Thoracic aorta (tissue), 2 donors: ENCODE results near the gene FIGNL2. TPM values are rescaled to one million over a fixed set of nuclear protein-coding genes. Genes with fewer than 3 reads are reported as not detected.
A peak's percentile ranks its signal among the peaks of the same experiment; 100 is the strongest.

Experiments used
- ATAC-seq: fragments of 150-250 bp; one replicate; pipeline ENCODE4 v1.8.0; 2017; ENCODE audit warnings: low read depth; ENCODE audit not compliant: insufficient number of reproducible peaks, low FRiP score
- DNase-seq: peaks from one replicate; pipeline ENCODE4 v3.0.0-alpha.2; 2020; ENCODE audit warnings: low spot score
- H3K27ac ChIP-seq, 2 donors: fragments of 200-600 bp; sonication (generic); 1 replicate in 1 of 2; 2 replicates in 1 of 2; pipeline ENCODE4 v1.5.1; 2016; ENCODE audit warnings: mild to moderate bottlenecking in 2 of 2, moderate library complexity in 2 of 2
- H3K27me3 ChIP-seq: fragments of 200-600 bp; sonication (generic); replicated peaks from 2 replicates; pipeline ENCODE4 v1.6.0; 2016; ENCODE audit warnings: mild to moderate bottlenecking; ENCODE audit not compliant: insufficient read depth
- H3K36me3 ChIP-seq: fragments of 200-600 bp; sonication (generic); one replicate; pipeline ENCODE4 v1.5.1; 2016
- H3K4me1 ChIP-seq, 2 donors: fragments of 200-600 bp; sonication (generic); 1 replicate in 1 of 2; 2 replicates in 1 of 2; pipeline versions ENCODE4 v1.5.1 to v1.6.0; 2016; ENCODE audit warnings: low read depth in 2 of 2, mild to moderate bottlenecking in 1 of 2; ENCODE audit not compliant: control insufficient read depth in 1 of 2
- H3K4me3 ChIP-seq: fragments of 200-600 bp; sonication (generic); 2 replicates; pipeline ENCODE4 v1.5.1; 2016; ENCODE audit warnings: mild to moderate bottlenecking
- H3K9me3 ChIP-seq: fragments of 200-600 bp; sonication (generic); 2 replicates; pipeline ENCODE4 v1.5.1; 2016
- CTCF ChIP-seq: fragments of 200-600 bp; sonication (generic); IDR thresholded peaks from one replicate; pipeline ENCODE4 v1.5.1; 2019; ENCODE audit warnings: antibody characterized with exemption
- total RNA-seq, 2 donors: library from RNA; depleted of rRNA; stranded (reverse); fragments of >200 nt; gene quantifications; one replicate each; pipeline versions ENCODE4 v1.1.0 to v1.2.3, GENCODE V29; 2016

Gene FIGNL2
- total RNA-seq, 2 donors from 2014 or later: 0.28 TPM; not detected in 1

GRCh38 chr12:51869931-51870330, 21.4 kb upstream of the FIGNL2 start:
- Histone ChIP-seq H3K4me1 (peaks cover 6 to 10% of the 10 kb centered on the region in 2 donors), H3K27ac (no peak overlapping the region), H3K4me3 (no peak overlapping the region), H3K36me3 (no peaks in the 10 kb centered on the region), H3K27me3 (no peaks in the 10 kb centered on the region), H3K9me3 (no peaks in the 10 kb centered on the region)
- TF ChIP-seq CTCF: no peak
- DNase-seq: no peak
- ATAC-seq: no peak

GRCh38 chr12:51869496-51869865, 21.0 kb upstream of the FIGNL2 start:
- ATAC-seq (no peak), DNase-seq (no peak)
- Histone ChIP-seq H3K27ac (no peak overlapping the region), H3K4me3 (peak overlapping the region; percentile 63), H3K4me1 (peaks cover 6 to 10% of the 10 kb centered on the region in 2 donors), H3K27me3 (no peaks in the 10 kb centered on the region), H3K36me3 (no peaks in the 10 kb centered on the region), H3K9me3 (no peaks in the 10 kb centered on the region)
- no peak for TF ChIP-seq CTCF

- no peak for DNase-seq
- Histone ChIP-seq H3K27ac (no peak overlapping the region), H3K36me3 (no peaks in the 10 kb centered on the region)
Measured at GRCh38 chr12:51868821-51869495, 20.4 kb upstream of the FIGNL2 start.

GRCh38 chr12:51867796-51868428, 19.4 kb upstream of the FIGNL2 start:
- no peak for DNase-seq

More at GRCh38 chr12:51868821-51869495, 20.4 kb upstream of the FIGNL2 start:
- Histone ChIP-seq H3K9me3 (no peaks in the 10 kb centered on the region), H3K27me3 (no peaks in the 10 kb centered on the region), H3K4me1 (peaks cover 11 to 15% of the 10 kb centered on the region in 2 donors), H3K4me3 (peak overlapping the region; percentile 63)
- peak; percentile 44 for ATAC-seq
- TF ChIP-seq CTCF: no peak

More at GRCh38 chr12:51867796-51868428, 19.4 kb upstream of the FIGNL2 start:
- TF ChIP-seq CTCF: no peak
- H3K4me1 ChIP-seq: peaks cover 12 to 23% of the 10 kb centered on the region in 2 donors
- H3K36me3 ChIP-seq: no peaks in the 10 kb centered on the region
- no peaks in the 10 kb centered on the region for H3K9me3 ChIP-seq
- H3K4me3 ChIP-seq: no peak overlapping the region
- ATAC-seq: no peak
- no peak overlapping the region for H3K27ac ChIP-seq
- H3K27me3 ChIP-seq: no peaks in the 10 kb centered on the region
